ENCODE results near the gene RHOG. TPM values are rescaled to one million over a fixed set of nuclear protein-coding genes. Genes with fewer than 3 reads are reported as not detected.
A peak's percentile ranks its signal among the peaks of the same experiment; 100 is the strongest.

The RHOG gene
- total and polyA plus RNA-seq, 9 of the 15 experiments (the other 6 are each of a cell fraction or from before 2014, with no cell fraction given) = 22.6 to 162 (median 80.3) TPM

GRCh38 chr11:3807909-3808860 lies 32.6 kb downstream of the RHOG start, which contains the start of gene PGAP2 (continued):
- TF ChIP-seq, protein P1, sequence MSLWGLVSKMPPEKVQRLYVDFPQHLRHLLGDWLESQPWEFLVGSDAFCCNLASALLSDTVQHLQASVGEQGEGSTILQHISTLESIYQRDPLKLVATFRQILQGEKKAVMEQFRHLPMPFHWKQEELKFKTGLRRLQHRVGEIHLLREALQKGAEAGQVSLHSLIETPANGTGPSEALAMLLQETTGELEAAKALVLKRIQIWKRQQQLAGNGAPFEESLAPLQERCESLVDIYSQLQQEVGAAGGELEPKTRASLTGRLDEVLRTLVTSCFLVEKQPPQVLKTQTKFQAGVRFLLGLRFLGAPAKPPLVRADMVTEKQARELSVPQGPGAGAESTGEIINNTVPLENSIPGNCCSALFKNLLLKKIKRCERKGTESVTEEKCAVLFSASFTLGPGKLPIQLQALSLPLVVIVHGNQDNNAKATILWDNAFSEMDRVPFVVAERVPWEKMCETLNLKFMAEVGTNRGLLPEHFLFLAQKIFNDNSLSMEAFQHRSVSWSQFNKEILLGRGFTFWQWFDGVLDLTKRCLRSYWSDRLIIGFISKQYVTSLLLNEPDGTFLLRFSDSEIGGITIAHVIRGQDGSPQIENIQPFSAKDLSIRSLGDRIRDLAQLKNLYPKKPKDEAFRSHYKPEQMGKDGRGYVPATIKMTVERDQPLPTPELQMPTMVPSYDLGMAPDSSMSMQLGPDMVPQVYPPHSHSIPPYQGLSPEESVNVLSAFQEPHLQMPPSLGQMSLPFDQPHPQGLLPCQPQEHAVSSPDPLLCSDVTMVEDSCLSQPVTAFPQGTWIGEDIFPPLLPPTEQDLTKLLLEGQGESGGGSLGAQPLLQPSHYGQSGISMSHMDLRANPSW (CRISPR knock-in tag; IDR thresholded peaks at IDR 0.05) = no peak
- TF ChIP-seq ZNF431 (CRISPR knock-in tag; IDR thresholded peaks at IDR 0.05) = no peak
- TF ChIP-seq CREM (IDR thresholded peaks at IDR 0.05; ENCODE audit: low read depth) = peak; percentile 79
- TF ChIP-seq BDP1 (IDR thresholded peaks at IDR 0.05; ENCODE audit: insufficient read depth, insufficient read length) = no peak
- TF ChIP-seq KLF13 (tag; IDR thresholded peaks at IDR 0.05; ENCODE audit: borderline replicate concordance, low read depth) = no peak
- TF ChIP-seq, protein P2, sequence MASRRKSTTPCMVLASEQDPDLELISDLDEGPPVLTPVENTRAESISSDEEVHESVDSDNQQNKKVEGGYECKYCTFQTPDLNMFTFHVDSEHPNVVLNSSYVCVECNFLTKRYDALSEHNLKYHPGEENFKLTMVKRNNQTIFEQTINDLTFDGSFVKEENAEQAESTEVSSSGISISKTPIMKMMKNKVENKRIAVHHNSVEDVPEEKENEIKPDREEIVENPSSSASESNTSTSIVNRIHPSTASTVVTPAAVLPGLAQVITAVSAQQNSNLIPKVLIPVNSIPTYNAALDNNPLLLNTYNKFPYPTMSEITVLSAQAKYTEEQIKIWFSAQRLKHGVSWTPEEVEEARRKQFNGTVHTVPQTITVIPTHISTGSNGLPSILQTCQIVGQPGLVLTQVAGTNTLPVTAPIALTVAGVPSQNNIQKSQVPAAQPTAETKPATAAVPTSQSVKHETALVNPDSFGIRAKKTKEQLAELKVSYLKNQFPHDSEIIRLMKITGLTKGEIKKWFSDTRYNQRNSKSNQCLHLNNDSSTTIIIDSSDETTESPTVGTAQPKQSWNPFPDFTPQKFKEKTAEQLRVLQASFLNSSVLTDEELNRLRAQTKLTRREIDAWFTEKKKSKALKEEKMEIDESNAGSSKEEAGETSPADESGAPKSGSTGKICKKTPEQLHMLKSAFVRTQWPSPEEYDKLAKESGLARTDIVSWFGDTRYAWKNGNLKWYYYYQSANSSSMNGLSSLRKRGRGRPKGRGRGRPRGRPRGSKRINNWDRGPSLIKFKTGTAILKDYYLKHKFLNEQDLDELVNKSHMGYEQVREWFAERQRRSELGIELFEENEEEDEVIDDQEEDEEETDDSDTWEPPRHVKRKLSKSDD (conservative IDR thresholded peaks at IDR 0.05; ENCODE audit: low read length) = no peak
- no peak for TF ChIP-seq CHD1 (IDR thresholded peaks at IDR 0.05; ENCODE audit: low read length)
- no peak for TF ChIP-seq PBX2 (CRISPR knock-in tag; IDR thresholded peaks at IDR 0.05; ENCODE audit: low read depth)
- no peak for TF ChIP-seq PBX2 (tag; conservative IDR thresholded peaks at IDR 0.05; ENCODE audit: low read depth)
- peak; percentile 60 for TF ChIP-seq HMGN3 (IDR thresholded peaks at IDR 0.05; ENCODE audit: borderline replicate concordance, extremely low read depth, insufficient read length, low read depth, low read length)
- TF ChIP-seq ARID1B (IDR thresholded peaks at IDR 0.05) = peak; percentile 25; the same call in 1 of the 2 replicates
- no peak for TF ChIP-seq ZNF384 (IDR thresholded peaks at IDR 0.05; ENCODE audit: low read depth, low read length)
- TF ChIP-seq SPI1 (IDR thresholded peaks at IDR 0.05; ENCODE audit: borderline replicate concordance, low read depth, low read length) = 0 out of 2 replicates have a peak, but pooled peaks have one; percentile 11
- no peak for TF ChIP-seq BRF1 (IDR thresholded peaks at IDR 0.05; ENCODE audit: borderline replicate concordance, extremely low read depth, insufficient read length)
- no peak for TF ChIP-seq TAF7 (tag; IDR thresholded peaks at IDR 0.05)
- peak; percentile 47 to 74 for TF ChIP-seq RAD21 (CRISPR knock-in tag; conservative IDR thresholded peaks at IDR 0.05 in 1 of 2, IDR thresholded peaks at IDR 0.05 in 1 of 2)
- TF ChIP-seq KLF16 (IDR thresholded peaks at IDR 0.05) = peak; percentile 40; the same call in 1 of the 2 replicates
- TF ChIP-seq BCOR (IDR thresholded peaks at IDR 0.05) = no peak
- TF ChIP-seq FOSL1 (tag; conservative IDR thresholded peaks at IDR 0.05) = no peak
- no peak for TF ChIP-seq MAFG (tag; conservative IDR thresholded peaks at IDR 0.05)

All from K562 (cell line).